Body of pancreas (tissue), 4 donors: Measurements from ENCODE around the gene RSBN1L. TPM values are rescaled to one million over a fixed set of nuclear protein-coding genes. Genes with fewer than 3 reads are reported as not detected.

Experiments used
- ATAC-seq: fragments of 150-250 bp; one replicate; pipeline ENCODE4 v1.9.1; 2016
- DNase-seq, 4 donors: peaks; one replicate each; pipeline ENCODE4 v3.0.0-alpha.2; 2019
- H3K27ac ChIP-seq, 4 donors: fragments of 200-600 bp; sonication (generic); 1 replicate in 3 of 4; 2 replicates in 1 of 4; pipeline versions ENCODE4 v1.5.1 to v1.6.1; 2016 to 2019; ENCODE audit warnings: mild to moderate bottlenecking in 1 of 4, mixed read lengths in 1 of 4, moderate library complexity in 1 of 4
- H3K27me3 ChIP-seq, 2 donors: fragments of 200-600 bp; sonication (generic); one replicate each; pipeline ENCODE4 v1.6.0; 2016; ENCODE audit warnings: mild to moderate bottlenecking in 1 of 2
- H3K36me3 ChIP-seq, 2 donors: fragments of 200-600 bp; sonication (generic); replicated peaks in 1 of 2; 2 replicates each; pipeline ENCODE4 v1.5.1; 2016; ENCODE audit warnings: low read depth in 2 of 2; ENCODE audit not compliant: insufficient read depth in 1 of 2
- H3K4me1 ChIP-seq: fragments of 200-600 bp; sonication (generic); one replicate; pipeline ENCODE4 v1.6.0; 2016
- H3K4me3 ChIP-seq, 2 donors: fragments of 200-600 bp; sonication (generic); 1 replicate in 1 of 2; 2 replicates in 1 of 2; pipeline ENCODE4 v1.5.1; 2016 to 2019
- H3K9me3 ChIP-seq, 3 donors: fragments of 200-600 bp; sonication (generic); 1 replicate in 2 of 3; 2 replicates in 1 of 3; pipeline ENCODE4 v1.5.1; 2016
- POLR2A ChIP-seq, 3 donors: fragments of 450-650 bp; IDR thresholded peaks; one replicate each; pipeline ENCODE4 v1.6.1; 2016; ENCODE audit warnings: antibody characterized with exemption in 3 of 3, mild to moderate bottlenecking in 2 of 3
- WGBS, 2 donors: methylation state at CpG; one replicate each; pipeline ENCODE4 v1.1.5; 2017; 5-methylcytosine and 5-hydroxymethylcytosine counted together
- intact Hi-C: fragments of 100-400 bp; cut with DNase I; formaldehyde crosslinking; loops from one replicate; pipeline ENCODE4 v1.15.1; 2023
- total RNA-seq, 2 donors: library from RNA; depleted of rRNA; stranded (reverse); fragments of >200 nt; gene quantifications; one replicate each; pipeline ENCODE4 v1.1.0, GENCODE V29; 2016
- TF ChIP-seq, protein P1 (sequence below), 7 experiments: fragments of 450-650 bp in 4 of 7; fragments of 200-600 bp in 3 of 7; sonication (generic) in 3 of 7; IDR thresholded peaks; one replicate each; pipeline ENCODE4 v1.5.1; 2016 to 2019; ENCODE audit warnings: antibody characterized with exemption in 7 of 7

Gene RSBN1L
- total RNA-seq, 2 donors from 2014 or later, result 15.8 to 16.2 TPM

DNA sequence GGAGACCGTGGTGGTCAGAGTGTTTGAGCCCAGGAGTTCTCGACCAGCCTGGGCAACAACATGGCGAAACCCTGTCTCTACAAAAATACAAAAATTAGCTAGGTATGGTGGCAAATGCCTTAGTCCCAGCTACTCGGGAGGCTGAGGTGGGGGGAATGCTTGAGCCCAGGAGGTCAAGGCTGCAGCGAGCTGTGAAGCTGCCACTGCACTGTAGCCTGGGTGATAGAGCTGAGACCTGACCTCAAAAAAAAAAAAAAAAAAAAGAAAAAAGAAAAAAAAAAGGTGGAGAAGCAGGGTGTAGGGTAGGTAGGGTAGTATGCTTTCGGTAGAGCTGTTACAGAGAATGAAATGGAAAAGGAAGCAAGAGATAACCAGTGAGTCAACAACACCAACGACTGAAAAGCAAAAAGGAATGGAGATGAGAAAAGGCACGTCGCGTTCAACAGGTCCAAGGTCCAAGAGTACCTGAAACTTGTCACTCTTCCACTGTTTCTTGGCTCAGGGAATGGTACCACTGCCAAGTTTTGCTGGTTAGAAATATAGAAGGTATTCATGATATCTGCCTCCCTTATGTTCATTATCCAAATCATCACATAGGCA, 4.3 kb upstream of the RSBN1L start:
- WGBS, 2 donors, result 37 to 40% methylated on average over 10 of the region's 10 CpGs
- TF ChIP-seq, protein P1, sequence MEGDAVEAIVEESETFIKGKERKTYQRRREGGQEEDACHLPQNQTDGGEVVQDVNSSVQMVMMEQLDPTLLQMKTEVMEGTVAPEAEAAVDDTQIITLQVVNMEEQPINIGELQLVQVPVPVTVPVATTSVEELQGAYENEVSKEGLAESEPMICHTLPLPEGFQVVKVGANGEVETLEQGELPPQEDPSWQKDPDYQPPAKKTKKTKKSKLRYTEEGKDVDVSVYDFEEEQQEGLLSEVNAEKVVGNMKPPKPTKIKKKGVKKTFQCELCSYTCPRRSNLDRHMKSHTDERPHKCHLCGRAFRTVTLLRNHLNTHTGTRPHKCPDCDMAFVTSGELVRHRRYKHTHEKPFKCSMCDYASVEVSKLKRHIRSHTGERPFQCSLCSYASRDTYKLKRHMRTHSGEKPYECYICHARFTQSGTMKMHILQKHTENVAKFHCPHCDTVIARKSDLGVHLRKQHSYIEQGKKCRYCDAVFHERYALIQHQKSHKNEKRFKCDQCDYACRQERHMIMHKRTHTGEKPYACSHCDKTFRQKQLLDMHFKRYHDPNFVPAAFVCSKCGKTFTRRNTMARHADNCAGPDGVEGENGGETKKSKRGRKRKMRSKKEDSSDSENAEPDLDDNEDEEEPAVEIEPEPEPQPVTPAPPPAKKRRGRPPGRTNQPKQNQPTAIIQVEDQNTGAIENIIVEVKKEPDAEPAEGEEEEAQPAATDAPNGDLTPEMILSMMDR (IDR thresholded peaks at IDR 0.05), result no peak
- TF ChIP-seq POLR2A (IDR thresholded peaks at IDR 0.05), result peak in 2 of 3 donors; percentile 15 to 34
- ATAC-seq (peak; percentile 38), DNase-seq (peak; percentile 59 to 80 (median 74))
- Histone ChIP-seq H3K36me3 (no peaks in the 10 kb centered on the region), H3K4me3 (no peak overlapping the region), H3K27me3 (no peaks in the 10 kb centered on the region), H3K9me3 (no peaks in the 10 kb centered on the region), H3K4me1 (peaks cover 68% of the 10 kb centered on the region), H3K27ac (peak overlapping the region; percentile 68 to 98 (median 88))
- intact Hi-C loops, result no loop called here

DNA sequence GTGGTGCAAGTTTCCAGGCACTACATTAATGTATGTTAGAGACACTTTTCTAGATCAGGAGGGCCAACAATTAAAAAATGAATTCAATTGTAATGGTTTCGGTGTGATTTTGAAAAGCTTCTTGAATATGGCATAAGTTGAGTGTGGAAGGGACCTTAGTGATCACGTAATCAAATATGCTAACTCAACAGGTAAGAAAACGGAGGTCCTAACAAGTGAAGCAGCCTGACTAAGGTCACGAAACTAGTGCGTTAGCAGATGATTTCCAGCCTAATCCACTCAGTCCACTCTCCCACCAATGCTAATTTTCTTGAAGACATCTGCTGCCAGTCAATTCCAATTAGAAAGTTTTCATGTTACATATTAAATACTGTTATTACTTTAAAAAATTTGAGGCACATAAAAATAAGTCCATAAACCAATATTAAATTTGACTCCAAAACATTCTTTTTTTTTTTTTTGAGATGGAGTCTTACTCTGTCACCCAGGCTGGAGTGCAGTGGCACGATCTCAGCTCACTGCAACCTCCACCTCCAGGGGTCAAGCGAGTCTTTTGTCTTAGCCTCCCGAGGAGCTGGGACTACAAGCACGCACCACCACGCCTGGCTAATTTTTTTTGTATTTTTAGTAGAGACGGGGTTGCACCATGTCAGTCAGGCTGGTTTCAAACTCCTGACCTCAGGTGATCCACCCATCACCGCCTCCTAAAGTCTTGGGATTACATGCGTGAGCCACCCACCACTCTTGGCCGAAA, 2.3 kb upstream of the RSBN1L start:
- Histone ChIP-seq H3K4me3 (peak overlapping the region in 1 of 2 donors; percentile 100), H3K9me3 (no peaks in the 10 kb centered on the region), H3K27me3 (no peaks in the 10 kb centered on the region), H3K36me3 (no peaks in the 10 kb centered on the region), H3K27ac (peak overlapping the region; percentile 68 to 98 (median 88)), H3K4me1 (peaks cover 67% of the 10 kb centered on the region)
- ATAC-seq, result no peak
- TF ChIP-seq POLR2A (IDR thresholded peaks at IDR 0.05), result no peak
- DNase-seq, result peak in 1 of 4 donors; percentile 23
- 49 to 64% methylated on average over 14 of the region's 14 CpGs for WGBS, 2 donors
- intact Hi-C loops, result no loop called here

DNA sequence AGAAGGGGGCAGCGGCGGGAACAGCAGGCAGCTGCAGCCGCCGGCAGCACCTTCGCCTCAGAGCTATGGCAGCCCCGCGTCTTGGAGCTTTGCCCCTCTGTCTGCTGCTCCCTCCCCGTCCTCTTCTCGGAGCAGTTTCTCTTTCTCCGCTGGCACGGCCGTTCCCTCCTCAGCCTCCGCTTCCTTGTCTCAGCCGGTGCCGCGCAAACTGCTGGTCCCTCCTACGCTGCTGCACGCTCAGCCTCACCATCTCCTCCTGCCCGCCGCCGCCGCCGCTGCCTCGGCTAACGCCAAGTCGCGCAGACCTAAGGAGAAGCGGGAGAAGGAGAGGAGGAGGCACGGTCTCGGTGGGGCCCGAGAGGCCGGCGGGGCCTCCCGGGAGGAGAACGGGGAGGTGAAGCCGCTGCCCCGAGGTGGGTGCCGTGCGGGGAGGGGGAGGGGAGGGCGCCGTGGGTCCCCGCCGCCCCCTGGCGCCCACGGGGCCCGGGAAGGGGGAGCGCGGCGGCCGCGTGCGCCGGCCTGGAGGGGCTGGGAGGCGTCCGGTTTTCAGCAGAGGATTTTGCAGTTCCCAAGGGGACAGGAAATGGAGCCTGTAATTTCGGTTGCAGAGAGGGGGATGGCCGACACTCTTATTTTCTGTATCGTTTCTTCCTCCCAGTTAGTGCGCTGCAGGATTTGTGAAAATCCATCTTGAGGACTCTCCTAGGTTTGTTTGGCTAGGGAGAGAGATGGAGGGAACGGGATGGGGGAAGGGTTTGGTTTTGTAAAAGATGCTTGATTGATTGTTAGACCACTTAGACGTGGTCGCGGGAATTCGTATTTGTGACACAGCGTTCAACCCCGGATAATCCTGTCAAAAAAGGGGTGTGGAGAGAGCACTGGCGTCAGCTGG, 630 bp downstream of the RSBN1L start:
- TF ChIP-seq, protein P1 (IDR thresholded peaks at IDR 0.05), result peak in 2 of 7 experiments; percentile 2 to 11
- TF ChIP-seq POLR2A (IDR thresholded peaks at IDR 0.05), result no peak
- Histone ChIP-seq H3K9me3 (no peaks in the 10 kb centered on the region), H3K27ac (peak overlapping the region; percentile 95 to 98 (median 97)), H3K27me3 (no peaks in the 10 kb centered on the region), H3K4me1 (peaks cover 55% of the 10 kb centered on the region), H3K36me3 (no peaks in the 10 kb centered on the region), H3K4me3 (peak overlapping the region; percentile 91 to 100)
- intact Hi-C loops, result no loop called here
- 0% methylated on average over 25 to 63 of the region's 67 CpGs for WGBS, 2 donors
- peak; percentile 41 for ATAC-seq
- DNase-seq, result peak; percentile 55 to 63 (median 59)

DNA sequence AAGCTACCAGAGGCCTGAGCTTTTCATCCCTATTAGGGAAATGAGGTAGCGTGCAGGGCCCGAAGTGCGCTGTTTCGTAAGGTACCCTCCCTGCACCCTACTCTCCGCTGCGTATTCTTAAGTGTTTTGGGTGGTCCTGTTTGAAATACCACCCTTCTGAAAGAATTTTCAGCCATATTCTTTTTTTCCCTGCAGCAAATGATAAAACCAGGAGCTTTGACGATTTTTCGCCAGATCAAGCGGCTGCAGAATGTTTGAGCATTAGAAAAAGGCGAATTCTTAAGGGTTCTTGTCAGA, 1.2 kb downstream of the RSBN1L start:
- peak overlapping the region; percentile 8 to 98 (median 97) for H3K27ac ChIP-seq
- 0% methylated on average over 10 of the region's 10 CpGs for WGBS, 2 donors
- no peaks in the 10 kb centered on the region for H3K27me3 ChIP-seq
- no peak for ATAC-seq
- peaks cover 55% of the 10 kb centered on the region for H3K4me1 ChIP-seq
- no peak for TF ChIP-seq POLR2A (IDR thresholded peaks at IDR 0.05)
- TF ChIP-seq, protein P1 (IDR thresholded peaks at IDR 0.05), result no peak
- no peaks in the 10 kb centered on the region for H3K36me3 ChIP-seq
- H3K9me3 ChIP-seq, result no peaks in the 10 kb centered on the region
- intact Hi-C loops, result no loop called here
- DNase-seq, result peak in 3 of 4 donors; percentile 36 to 63 (median 56)
- H3K4me3 ChIP-seq, result peak overlapping the region; percentile 91 to 100
